Hippocampal formation (tissue), 2 donors: ENCODE measurements around the gene OSER1.
"Not testable (repeated sequence)": the region's sequence is repeated elsewhere in the genome, so short reads cannot be mapped to it uniquely, and the experiment has no call there.

Experiments
- DNase-seq, 2 donors: peaks; one replicate each; lab custom pipeline; 2025; lab: John Stamatoyannopoulos, UW

Gene OSER1

GRCh38 chr20:44200983-44201382, 9.6 kb downstream of the OSER1 start:
- DNase-seq, result no peak

DNA sequence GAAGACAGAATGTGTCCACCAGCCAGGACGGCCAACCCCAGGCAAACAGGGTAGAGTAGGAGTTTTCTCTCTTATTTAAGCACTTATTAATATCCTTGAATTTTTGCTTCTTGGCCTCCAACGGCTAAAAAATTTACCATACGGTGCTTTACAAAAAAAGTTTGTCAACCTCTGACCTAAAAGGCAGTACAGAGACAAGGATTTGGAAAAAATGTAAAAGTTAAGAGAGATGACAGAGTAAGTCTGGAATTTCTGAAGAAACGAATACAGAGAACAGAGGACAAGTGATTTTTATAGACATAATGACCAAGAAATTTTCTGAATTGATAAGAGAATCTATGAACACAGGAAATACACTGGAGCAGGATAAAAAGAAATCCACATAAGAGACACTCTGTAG, 10.2 kb downstream of the OSER1 start:
- DNase-seq, result no peak

GRCh38 chr20:44199877-44200276, 10.7 kb downstream of the OSER1 start:
- no peak for DNase-seq

DNA sequence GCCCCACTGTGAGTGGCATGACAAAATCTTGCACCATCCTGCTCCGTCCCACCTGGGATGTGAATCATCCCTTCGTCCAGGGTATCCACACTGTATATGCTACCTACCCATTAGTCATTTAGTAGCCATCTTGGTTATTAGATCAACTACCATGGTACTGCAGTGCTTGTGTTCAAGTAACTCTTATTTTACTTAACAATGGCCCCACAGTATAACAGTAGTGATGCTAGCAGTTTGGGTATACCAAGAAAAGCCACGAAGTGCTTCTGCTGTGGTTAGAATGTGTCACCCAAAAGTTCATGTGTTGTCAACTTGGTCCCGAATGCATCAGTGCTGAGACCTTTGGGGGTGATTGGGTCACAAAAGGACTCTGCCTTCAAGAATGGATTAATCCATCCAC, 11.7 kb downstream of the OSER1 start:
- DNase-seq, result no peak

DNA sequence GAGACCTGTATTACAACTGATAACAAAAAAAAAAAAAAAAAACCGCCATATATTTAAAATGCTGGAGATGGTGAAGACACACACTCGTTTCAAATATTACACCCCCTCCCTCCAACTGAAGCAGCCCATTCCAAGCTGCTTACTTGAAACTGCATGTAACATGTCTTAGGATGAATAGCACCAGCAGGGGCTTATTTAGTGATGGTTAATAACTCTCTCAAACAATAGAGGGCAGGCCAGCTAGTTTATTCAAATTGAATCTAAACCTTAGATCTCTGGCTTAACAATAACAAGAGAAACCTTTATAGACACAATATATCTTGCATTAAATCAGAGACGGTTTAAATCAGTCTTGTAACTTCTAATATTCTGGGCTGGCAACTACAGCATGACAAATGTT, 14.3 kb downstream of the OSER1 start:
- DNase-seq, result no peak

DNA sequence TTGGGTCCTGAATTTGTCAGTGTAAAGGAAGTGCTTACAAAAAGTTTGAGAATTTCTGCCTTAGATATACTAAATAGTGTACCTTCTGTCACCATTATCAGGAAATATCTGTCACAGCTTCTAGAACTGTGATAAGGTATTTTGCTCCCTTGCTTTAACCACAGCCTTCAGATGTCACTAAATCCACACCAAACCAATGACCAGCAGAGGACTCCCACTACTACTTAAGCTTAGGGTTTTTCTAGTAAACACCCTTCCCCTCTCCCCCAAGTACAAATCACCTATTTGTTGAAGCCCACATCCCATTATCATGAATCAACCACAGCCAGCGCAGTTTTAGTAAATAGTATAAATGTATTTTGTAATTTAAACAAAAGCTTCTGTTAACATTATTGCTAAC, 15.0 kb downstream of the OSER1 start:
- no peak for DNase-seq

DNA sequence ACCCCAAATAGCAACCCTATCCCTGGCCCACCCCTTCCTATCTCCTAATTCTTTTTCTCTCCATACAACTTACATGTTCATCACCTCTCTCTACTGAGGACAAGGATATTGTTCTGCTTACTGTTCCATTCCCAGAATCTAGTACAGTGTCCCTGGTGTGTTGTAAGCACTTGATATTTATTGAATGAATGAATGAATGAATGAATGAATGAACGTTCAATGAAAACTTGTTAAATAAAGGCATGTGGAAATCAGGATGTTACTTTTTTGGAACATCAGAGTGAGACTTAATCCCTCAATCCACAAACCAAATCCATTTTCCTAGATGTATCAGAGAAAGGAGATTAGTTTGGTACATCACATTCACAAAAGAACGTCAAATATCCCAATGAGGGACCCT, 16.8 kb downstream of the OSER1 start:
- DNase-seq, result no peak

DNA sequence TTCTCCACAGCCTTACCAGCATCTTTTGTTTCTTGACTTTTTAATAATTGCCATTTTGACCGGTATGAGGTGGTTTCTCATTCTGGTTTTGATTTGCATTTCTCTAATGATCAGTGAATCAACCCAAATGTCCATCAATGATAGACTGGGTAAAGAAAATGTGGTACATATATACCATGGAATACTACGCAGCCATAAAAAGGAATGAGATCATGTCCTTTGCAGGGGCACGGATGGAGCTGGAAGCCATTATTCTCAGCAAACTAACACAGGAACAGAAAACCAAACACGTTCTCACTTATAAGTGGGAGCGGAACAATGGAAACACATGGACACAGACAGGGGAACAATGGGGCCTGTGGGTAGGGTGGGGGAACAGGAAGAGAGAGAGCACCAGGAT, 18.9 kb downstream of the OSER1 start:
- not testable (repeated sequence) for DNase-seq

DNA sequence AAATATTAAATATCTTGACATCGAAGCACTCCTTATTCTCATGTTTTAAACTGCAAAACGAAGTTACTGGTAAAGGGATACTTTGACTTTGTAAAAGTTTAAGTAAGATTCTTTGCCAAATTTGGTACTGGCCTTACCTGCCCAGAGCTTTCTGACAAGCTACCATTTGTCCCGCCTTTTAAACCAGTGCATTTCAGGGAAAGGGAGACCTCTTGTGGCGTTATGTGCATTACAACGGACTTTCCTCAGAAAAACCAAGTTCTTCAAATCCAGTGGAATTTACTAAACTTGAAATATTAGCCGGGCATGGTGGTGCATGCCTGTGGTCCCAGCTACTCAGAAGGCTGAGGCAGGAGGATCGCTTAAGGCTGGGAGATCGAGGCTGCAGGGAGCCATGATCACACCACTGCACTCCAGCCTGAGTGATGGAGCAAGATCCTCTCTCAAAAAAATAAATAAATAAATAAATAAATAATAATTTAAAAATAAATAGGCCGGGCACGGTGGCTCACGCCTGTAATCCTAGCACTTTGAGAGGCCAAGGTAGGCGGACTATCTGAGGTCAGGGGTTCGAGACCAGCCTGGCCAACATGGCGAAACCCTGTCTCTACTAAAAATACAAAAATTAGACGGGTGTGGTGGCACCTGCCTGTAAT, 20.2 kb downstream of the OSER1 start:
- peak in 1 of 2 donors; percentile 31 for DNase-seq

- no peak for DNase-seq
Observed at GRCh38 chr20:44188752-44189151, 21.8 kb downstream of the OSER1 start.

GRCh38 chr20:44187772-44188709, 22.5 kb downstream of the OSER1 start:
- no peak for DNase-seq

DNA sequence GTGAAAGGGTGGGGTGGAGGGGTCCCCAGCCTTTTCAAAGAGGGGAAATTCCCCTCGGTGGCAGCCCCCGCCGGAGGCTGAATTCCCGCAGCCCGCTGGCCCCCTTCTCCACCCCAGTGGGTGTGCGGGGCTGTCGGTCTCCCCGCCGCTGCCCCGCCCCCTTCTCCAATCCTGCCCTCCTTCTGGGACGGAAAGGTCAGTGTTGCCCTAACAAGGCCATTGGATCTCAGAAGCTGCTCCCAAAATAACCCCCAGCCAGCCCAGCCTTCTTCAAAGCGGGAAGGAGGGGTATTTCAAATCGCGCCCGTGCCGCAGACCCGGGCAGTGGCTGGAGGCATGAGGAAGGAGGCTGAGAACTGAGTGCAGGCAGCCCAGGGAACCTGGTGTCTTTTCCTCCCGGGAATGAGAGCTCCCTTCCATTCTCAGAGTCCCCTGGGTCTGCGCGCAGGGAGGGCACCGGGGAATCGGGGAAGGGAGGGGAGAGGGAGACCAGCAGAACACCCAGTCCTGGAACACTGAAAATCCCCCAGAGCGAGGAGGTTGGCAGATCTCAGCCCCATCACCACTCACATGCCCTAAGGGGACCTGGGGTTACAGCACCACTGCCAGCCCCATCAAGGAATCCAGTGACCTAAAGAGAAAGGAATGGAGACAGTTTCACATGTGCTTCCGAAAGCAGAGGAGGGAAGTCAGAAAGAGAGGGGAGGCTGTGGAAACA, 23.4 kb downstream of the OSER1 start, which contains the start of gene JPH2:
Gene JPH2, minus strand, starts transcription at position 135 of the 718 bp plus-strand sequence. CDS start 483 bp downstream, outside the sequence.
- no peak for DNase-seq

DNA sequence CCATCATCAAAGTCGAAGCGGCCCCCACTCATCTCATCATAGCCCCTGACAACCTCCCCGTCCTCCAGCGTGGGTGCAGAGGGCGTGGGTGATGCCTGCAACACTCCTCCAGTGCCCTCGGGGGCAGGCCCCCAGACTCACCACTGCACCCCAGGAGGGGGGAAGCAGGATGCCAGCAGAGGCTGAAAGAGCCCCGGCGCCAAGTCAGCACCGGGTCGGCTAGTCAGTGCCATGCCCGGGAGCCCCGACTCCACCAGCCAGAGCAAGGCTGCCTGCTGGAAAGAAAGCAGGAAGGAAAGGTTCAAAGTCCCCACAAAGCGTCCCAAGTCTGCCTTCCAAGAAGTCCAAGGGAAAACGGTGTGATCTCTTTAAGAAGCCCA, 23.9 kb downstream of the OSER1 start:
- no peak for DNase-seq

- no peak for DNase-seq
Observed at GRCh38 chr20:44186201-44186600, 24.4 kb downstream of the OSER1 start.

- DNase-seq, result no peak
Observed at GRCh38 chr20:44185574-44185973, 25.0 kb downstream of the OSER1 start.

GRCh38 chr20:44183282-44183681, 27.3 kb downstream of the OSER1 start:
- DNase-seq, result no peak

- no peak for DNase-seq
Observed at GRCh38 chr20:44182863-44183262, 27.7 kb downstream of the OSER1 start.

GRCh38 chr20:44182135-44182765, 28.3 kb downstream of the OSER1 start:
- no peak for DNase-seq

DNA sequence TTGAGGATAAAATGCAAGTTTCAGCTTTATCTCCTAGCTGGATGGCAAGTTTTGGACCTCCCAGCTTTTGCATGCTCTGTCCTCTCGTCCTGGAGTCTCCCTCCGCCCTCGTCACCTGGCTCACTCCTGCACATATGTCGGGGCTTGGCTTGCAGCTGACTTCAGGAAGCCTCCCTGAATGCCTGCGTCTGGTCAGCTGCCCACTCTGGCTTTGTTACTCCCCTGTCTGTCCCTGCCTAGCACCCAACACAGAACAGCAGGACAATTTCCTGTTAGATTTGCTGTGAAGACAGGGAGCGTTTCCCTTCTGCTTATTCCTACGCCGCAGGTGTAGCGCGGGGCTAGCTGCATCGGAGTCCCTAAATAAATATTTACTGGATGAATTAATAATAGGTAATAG, 29.0 kb downstream of the OSER1 start:
- no peak for DNase-seq

DNA sequence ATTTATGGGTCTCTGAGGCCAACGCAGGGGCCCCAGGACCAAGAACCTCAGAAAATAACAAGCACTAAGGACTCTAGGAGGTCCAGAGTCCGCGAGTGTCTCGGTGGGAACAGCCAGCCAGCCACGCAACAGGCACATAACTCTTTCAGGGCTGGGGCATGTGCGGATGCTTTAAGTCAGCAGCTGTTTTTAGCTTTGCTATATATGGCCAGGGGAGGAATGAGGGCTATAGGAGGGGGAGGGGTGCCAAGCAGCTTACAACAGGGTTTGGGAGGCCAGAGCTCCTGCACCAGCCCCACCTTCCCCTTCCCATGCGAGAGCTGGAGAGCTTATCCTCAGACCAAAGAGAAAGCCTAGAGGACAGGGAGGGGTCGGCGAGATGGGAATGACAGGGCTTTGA, 29.8 kb downstream of the OSER1 start:
- no peak for DNase-seq

- DNase-seq, result no peak
Observed at GRCh38 chr20:44176833-44177534, 33.6 kb downstream of the OSER1 start.
